ENCODE data around the gene URB2.

Gene URB2

DNA sequence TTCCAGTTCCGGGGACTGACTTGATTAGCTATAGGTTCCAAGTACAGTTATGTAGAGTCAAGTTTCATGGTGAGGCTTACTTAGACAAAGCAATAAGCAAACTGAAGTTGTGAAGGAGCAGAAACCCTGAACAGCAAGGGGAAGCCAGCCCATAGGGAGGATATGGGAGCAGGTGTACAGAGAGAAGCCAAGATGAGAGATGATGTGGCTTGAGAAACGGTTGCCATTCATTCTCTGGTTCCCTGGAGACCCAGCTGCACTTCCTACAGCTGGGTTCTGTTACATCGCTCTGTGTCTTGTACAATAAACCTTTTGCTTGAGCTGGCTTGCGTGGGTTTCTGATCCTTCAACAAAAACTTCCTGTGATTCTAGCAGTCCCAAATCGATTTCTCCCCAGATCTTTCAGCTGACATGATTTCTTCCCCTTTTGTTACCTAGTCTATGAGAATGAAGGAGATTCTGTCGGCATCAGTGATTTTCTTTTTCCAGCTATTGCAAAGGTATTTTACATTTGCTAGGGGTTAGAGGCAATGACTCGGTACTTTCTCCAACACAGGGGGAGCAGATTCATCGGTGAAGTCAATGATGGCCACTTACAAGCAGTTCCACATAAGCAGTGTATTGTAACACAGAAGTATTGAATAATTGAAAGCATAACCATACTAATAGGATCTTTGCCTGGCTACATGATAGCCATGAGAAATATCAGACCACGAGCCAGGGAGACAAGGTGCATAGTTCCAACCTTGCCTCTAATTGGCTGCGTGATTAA, 67.3 kb downstream of the URB2 start:
- Histone ChIP-seq H3K27ac (ENCODE audit: extremely low read depth, low read depth, low read length) (no peak overlapping the region), H3K9me3 (ENCODE audit: control insufficient read depth, insufficient read depth, low read depth, low read length) (no peaks in the 10 kb centered on the region), H3K4me3 (ENCODE audit: low read depth, low read length) (no peak overlapping the region), H3K4me1 (ENCODE audit: control insufficient read depth, insufficient read depth, low read length) (no peaks in the 10 kb centered on the region), H3K36me3 (ENCODE audit: control insufficient read depth in 2 of 2, insufficient read depth in 1 of 2, low read length in 2 of 2) (no peaks in the 10 kb centered on the region)
- TF ChIP-seq RBAK (tag by site-specific recombination; IDR thresholded peaks at IDR 0.05) (no peak), ZNF311 (tag by site-specific recombination; IDR thresholded peaks at IDR 0.05; ENCODE audit: borderline replicate concordance) (no peak), ZFP37 (tag by site-specific recombination; IDR thresholded peaks at IDR 0.05) (no peak), ZNF488 (tag by site-specific recombination; IDR thresholded peaks at IDR 0.05) (no peak), ZBTB17 (tag by site-specific recombination; IDR thresholded peaks at IDR 0.05) (no peak), ZNF223 (tag by site-specific recombination; IDR thresholded peaks at IDR 0.05) (no peak), ZNF623 (tag by site-specific recombination; IDR thresholded peaks at IDR 0.05) (no peak), ZNF121 (tag by site-specific recombination; IDR thresholded peaks at IDR 0.05) (no peak), HOXC10 (CRISPR knock-in tag; IDR thresholded peaks at IDR 0.05) (no peak), ZNF248 (tag by site-specific recombination; IDR thresholded peaks at IDR 0.05) (no peak), ZNF660 (tag by site-specific recombination; IDR thresholded peaks at IDR 0.05) (no peak)
- TF ChIP-seq, protein P1, sequence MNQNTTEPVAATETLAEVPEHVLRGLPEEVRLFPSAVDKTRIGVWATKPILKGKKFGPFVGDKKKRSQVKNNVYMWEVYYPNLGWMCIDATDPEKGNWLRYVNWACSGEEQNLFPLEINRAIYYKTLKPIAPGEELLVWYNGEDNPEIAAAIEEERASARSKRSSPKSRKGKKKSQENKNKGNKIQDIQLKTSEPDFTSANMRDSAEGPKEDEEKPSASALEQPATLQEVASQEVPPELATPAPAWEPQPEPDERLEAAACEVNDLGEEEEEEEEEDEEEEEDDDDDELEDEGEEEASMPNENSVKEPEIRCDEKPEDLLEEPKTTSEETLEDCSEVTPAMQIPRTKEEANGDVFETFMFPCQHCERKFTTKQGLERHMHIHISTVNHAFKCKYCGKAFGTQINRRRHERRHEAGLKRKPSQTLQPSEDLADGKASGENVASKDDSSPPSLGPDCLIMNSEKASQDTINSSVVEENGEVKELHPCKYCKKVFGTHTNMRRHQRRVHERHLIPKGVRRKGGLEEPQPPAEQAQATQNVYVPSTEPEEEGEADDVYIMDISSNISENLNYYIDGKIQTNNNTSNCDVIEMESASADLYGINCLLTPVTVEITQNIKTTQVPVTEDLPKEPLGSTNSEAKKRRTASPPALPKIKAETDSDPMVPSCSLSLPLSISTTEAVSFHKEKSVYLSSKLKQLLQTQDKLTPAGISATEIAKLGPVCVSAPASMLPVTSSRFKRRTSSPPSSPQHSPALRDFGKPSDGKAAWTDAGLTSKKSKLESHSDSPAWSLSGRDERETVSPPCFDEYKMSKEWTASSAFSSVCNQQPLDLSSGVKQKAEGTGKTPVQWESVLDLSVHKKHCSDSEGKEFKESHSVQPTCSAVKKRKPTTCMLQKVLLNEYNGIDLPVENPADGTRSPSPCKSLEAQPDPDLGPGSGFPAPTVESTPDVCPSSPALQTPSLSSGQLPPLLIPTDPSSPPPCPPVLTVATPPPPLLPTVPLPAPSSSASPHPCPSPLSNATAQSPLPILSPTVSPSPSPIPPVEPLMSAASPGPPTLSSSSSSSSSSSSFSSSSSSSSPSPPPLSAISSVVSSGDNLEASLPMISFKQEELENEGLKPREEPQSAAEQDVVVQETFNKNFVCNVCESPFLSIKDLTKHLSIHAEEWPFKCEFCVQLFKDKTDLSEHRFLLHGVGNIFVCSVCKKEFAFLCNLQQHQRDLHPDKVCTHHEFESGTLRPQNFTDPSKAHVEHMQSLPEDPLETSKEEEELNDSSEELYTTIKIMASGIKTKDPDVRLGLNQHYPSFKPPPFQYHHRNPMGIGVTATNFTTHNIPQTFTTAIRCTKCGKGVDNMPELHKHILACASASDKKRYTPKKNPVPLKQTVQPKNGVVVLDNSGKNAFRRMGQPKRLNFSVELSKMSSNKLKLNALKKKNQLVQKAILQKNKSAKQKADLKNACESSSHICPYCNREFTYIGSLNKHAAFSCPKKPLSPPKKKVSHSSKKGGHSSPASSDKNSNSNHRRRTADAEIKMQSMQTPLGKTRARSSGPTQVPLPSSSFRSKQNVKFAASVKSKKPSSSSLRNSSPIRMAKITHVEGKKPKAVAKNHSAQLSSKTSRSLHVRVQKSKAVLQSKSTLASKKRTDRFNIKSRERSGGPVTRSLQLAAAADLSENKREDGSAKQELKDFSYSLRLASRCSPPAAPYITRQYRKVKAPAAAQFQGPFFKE (tag by site-specific recombination; IDR thresholded peaks at IDR 0.05; ENCODE audit: borderline replicate concordance) = no peak
- POLR2A ChIA-PET = no interaction called here
- CTCF ChIA-PET = no interaction called here

- no peaks in the 10 kb centered on the region for H3K9me3 ChIP-seq (ENCODE audit: control insufficient read depth, insufficient read depth, low read depth, low read length)
- no peak overlapping the region for H3K4me3 ChIP-seq (ENCODE audit: low read depth, low read length)
- H3K27ac ChIP-seq (ENCODE audit: extremely low read depth, low read depth, low read length) = no peak overlapping the region
- no peaks in the 10 kb centered on the region for H3K4me1 ChIP-seq (ENCODE audit: control insufficient read depth, insufficient read depth, low read length)
- ChIA-PET POLR2A (no interaction called here), CTCF (interaction anchor here (0.6 to 0.7 kb wide), 5 partner anchors 11 to 522 kb away, joined by 3 to 9 read pairs (median 3); no protein-coding TSS in a partner anchor)
- TF ChIP-seq GLIS1 (tag by site-specific recombination; IDR thresholded peaks at IDR 0.05) (peak; percentile 100), ZNF600 (tag by site-specific recombination; IDR thresholded peaks at IDR 0.05) (peak; percentile 52; the same call in 1 of the 2 replicates), ZNF664 (tag by site-specific recombination; IDR thresholded peaks at IDR 0.05) (no peak), ZNF473 (tag by site-specific recombination; IDR thresholded peaks at IDR 0.05) (no peak), ZBTB17 (tag by site-specific recombination; IDR thresholded peaks at IDR 0.05) (peak; percentile 45; the same call in 1 of the 2 replicates), ZIC2 (tag by site-specific recombination; IDR thresholded peaks at IDR 0.05) (peak; percentile 100)
- no peaks in the 10 kb centered on the region for H3K36me3 ChIP-seq (ENCODE audit: control insufficient read depth in 2 of 2, insufficient read depth in 1 of 2, low read length in 2 of 2)
Observed at GRCh38 chr1:229694053-229694693, 68.1 kb downstream of the URB2 start.
